ENCODE results near the gene PANK3.

PANK3 gene

GRCh38 chr5:168578538-168579487 lies at the start of gene PANK3:
PANK3 (minus strand) TSS chr5:168579368; CDS start chr5:168579283, 85 bp downstream.
- H3K27ac ChIP-seq = peak within 1 kb of the TSS; percentile 91
- H3K27me3 ChIP-seq (ENCODE audit: insufficient read depth, low read depth, severe bottlenecking) = no peaks in the 10 kb centered on the region
- peak; percentile 27; the same call in 1 of the 2 replicates for TF ChIP-seq CTCF (IDR thresholded peaks at IDR 0.05; ENCODE audit: low read depth, low read length)
- peak; percentile 67 for DNase-seq
- H3K9me3 ChIP-seq (ENCODE audit: severe bottlenecking) = peaks cover 2% of the 10 kb centered on the region
- peaks cover 20% of the 10 kb centered on the region for H3K36me3 ChIP-seq
- H3K4me3 ChIP-seq (ENCODE audit: low read depth, low read length) = peak within 1 kb of the TSS; percentile 99

GRCh38 chr5:168624850-168625364 lies 45.7 kb upstream of the PANK3 start:
- Histone ChIP-seq H3K27ac (no peak overlapping the region), H3K27me3 (ENCODE audit: insufficient read depth, low read depth, severe bottlenecking) (no peaks in the 10 kb centered on the region), H3K4me3 (ENCODE audit: low read depth, low read length) (no peak overlapping the region), H3K36me3 (no peaks in the 10 kb centered on the region), H3K9me3 (ENCODE audit: severe bottlenecking) (no peaks in the 10 kb centered on the region)
- TF ChIP-seq CTCF (IDR thresholded peaks at IDR 0.05; ENCODE audit: low read depth, low read length) = no peak
- DNase-seq = no peak

- H3K27ac ChIP-seq = no peak overlapping the region
- no peaks in the 10 kb centered on the region for H3K36me3 ChIP-seq
- TF ChIP-seq CTCF (IDR thresholded peaks at IDR 0.05; ENCODE audit: low read depth, low read length) = no peak
- no peaks in the 10 kb centered on the region for H3K27me3 ChIP-seq (ENCODE audit: insufficient read depth, low read depth, severe bottlenecking)
- H3K4me3 ChIP-seq (ENCODE audit: low read depth, low read length) = no peak overlapping the region
- H3K9me3 ChIP-seq (ENCODE audit: severe bottlenecking) = no peaks in the 10 kb centered on the region
- DNase-seq = no peak
Observed at GRCh38 chr5:168620807-168621206, 41.6 kb upstream of the PANK3 start.

DNA sequence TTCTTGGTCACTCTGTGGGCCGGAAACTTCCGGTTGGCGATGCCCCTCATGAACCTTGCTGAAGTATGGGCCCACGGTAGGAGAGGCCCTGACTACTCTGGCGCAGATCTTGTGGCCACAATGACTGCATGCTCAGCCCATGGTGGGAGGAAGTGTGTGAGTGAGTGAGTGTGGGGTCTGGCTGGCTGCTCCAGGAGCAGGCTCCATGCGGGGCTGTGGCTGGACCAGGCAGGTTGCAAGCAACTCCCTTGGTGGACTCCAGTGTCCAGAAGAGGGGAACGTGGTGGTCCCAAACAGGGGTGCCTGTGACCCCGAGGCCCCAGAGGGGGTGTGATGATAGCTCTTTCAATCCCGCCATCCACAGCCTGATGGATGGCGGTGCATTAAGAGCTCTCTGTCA lies 35.5 kb upstream of the PANK3 start:
- Histone ChIP-seq H3K36me3 (no peaks in the 10 kb centered on the region), H3K9me3 (ENCODE audit: severe bottlenecking) (no peaks in the 10 kb centered on the region), H3K27ac (no peak overlapping the region), H3K27me3 (ENCODE audit: insufficient read depth, low read depth, severe bottlenecking) (no peaks in the 10 kb centered on the region), H3K4me3 (ENCODE audit: low read depth, low read length) (no peak overlapping the region)
- DNase-seq = no peak
- TF ChIP-seq CTCF (IDR thresholded peaks at IDR 0.05; ENCODE audit: low read depth, low read length) = no peak

GRCh38 chr5:168613996-168614395 lies 34.8 kb upstream of the PANK3 start:
- Histone ChIP-seq H3K36me3 (no peaks in the 10 kb centered on the region), H3K27me3 (ENCODE audit: insufficient read depth, low read depth, severe bottlenecking) (no peaks in the 10 kb centered on the region), H3K9me3 (ENCODE audit: severe bottlenecking) (no peaks in the 10 kb centered on the region), H3K27ac (no peak overlapping the region), H3K4me3 (ENCODE audit: low read depth, low read length) (no peak overlapping the region)
- no peak for DNase-seq
- no peak for TF ChIP-seq CTCF (IDR thresholded peaks at IDR 0.05; ENCODE audit: low read depth, low read length)
